ENCODE results near the gene RHOJ.

RHOJ gene

GRCh38 chr14:63220526-63220925 lies 16.3 kb downstream of the RHOJ start:
- CTCF ChIA-PET: no interaction called here
- 80% methylated on average over 1 of the region's 3 CpGs for WGBS (ENCODE audit: insufficient coverage)
- no peaks in the 10 kb centered on the region for H3K36me3 ChIP-seq (ENCODE audit: control insufficient read depth in 4 of 4, insufficient read depth in 4 of 4, low read length in 3 of 4)
- H3K27ac ChIP-seq (ENCODE audit: insufficient read depth in 1 of 2, low read depth in 1 of 2, low read length in 2 of 2, poor library complexity in 1 of 2, severe bottlenecking in 2 of 2): no peak overlapping the region
- H3K9me3 ChIP-seq (ENCODE audit: control extremely low read depth in 1 of 5, control insufficient read depth in 4 of 5, insufficient read depth in 2 of 5, low read depth in 1 of 5, low read length in 4 of 5): no peaks in the 10 kb centered on the region
- no peaks in the 10 kb centered on the region for H3K4me1 ChIP-seq (ENCODE audit: control extremely low read depth in 1 of 4, control insufficient read depth in 4 of 4, insufficient read depth in 4 of 4, low read length in 3 of 4)
- H3K4me3 ChIP-seq (ENCODE audit: control insufficient read depth in 1 of 7, extremely low read depth in 1 of 7, insufficient read depth in 4 of 7, low read depth in 2 of 7, low read length in 6 of 7): no peak overlapping the region
- peaks cover 0 to 2% (median 0%) of the 10 kb centered on the region in 5 experiments for H3K27me3 ChIP-seq (replicated peaks in 2 of 5; ENCODE audit: control insufficient read depth in 4 of 5, insufficient read depth in 5 of 5, low read length in 4 of 5)
- no peak for DNase-seq
- POLR2A ChIA-PET: no interaction called here

- Histone ChIP-seq H3K4me3 (ENCODE audit: control insufficient read depth in 1 of 7, extremely low read depth in 1 of 7, insufficient read depth in 4 of 7, low read depth in 2 of 7, low read length in 6 of 7) (no peak overlapping the region), H3K9me3 (ENCODE audit: control extremely low read depth in 1 of 5, control insufficient read depth in 4 of 5, insufficient read depth in 2 of 5, low read depth in 1 of 5, low read length in 4 of 5) (no peaks in the 10 kb centered on the region), H3K36me3 (ENCODE audit: control insufficient read depth in 4 of 4, insufficient read depth in 4 of 4, low read length in 3 of 4) (no peaks in the 10 kb centered on the region), H3K27ac (ENCODE audit: insufficient read depth in 1 of 2, low read depth in 1 of 2, low read length in 2 of 2, poor library complexity in 1 of 2, severe bottlenecking in 2 of 2) (no peak overlapping the region), H3K27me3 (replicated peaks in 2 of 5; ENCODE audit: control insufficient read depth in 4 of 5, insufficient read depth in 5 of 5, low read length in 4 of 5) (peaks cover 0 to 2% (median 0%) of the 10 kb centered on the region in 5 experiments), H3K4me1 (ENCODE audit: control extremely low read depth in 1 of 4, control insufficient read depth in 4 of 4, insufficient read depth in 4 of 4, low read length in 3 of 4) (no peaks in the 10 kb centered on the region)
- POLR2A ChIA-PET: no interaction called here
- no CpG with 5 or more reads among the region's 3 CpGs for WGBS (ENCODE audit: insufficient coverage)
- DNase-seq: no peak
- CTCF ChIA-PET: no interaction called here
Measured at GRCh38 chr14:63223596-63223995, 19.4 kb downstream of the RHOJ start.

GRCh38 chr14:63224196-63224595 lies 20.0 kb downstream of the RHOJ start:
- no peak overlapping the region for H3K4me3 ChIP-seq (ENCODE audit: control insufficient read depth in 1 of 7, extremely low read depth in 1 of 7, insufficient read depth in 4 of 7, low read depth in 2 of 7, low read length in 6 of 7)
- H3K4me1 ChIP-seq (ENCODE audit: control extremely low read depth in 1 of 4, control insufficient read depth in 4 of 4, insufficient read depth in 4 of 4, low read length in 3 of 4): no peaks in the 10 kb centered on the region
- no peaks in the 10 kb centered on the region for H3K9me3 ChIP-seq (ENCODE audit: control extremely low read depth in 1 of 5, control insufficient read depth in 4 of 5, insufficient read depth in 2 of 5, low read depth in 1 of 5, low read length in 4 of 5)
- POLR2A ChIA-PET: no interaction called here
- no peak overlapping the region for H3K27ac ChIP-seq (ENCODE audit: insufficient read depth in 1 of 2, low read depth in 1 of 2, low read length in 2 of 2, poor library complexity in 1 of 2, severe bottlenecking in 2 of 2)
- CTCF ChIA-PET: interaction anchor here (0.6 kb wide), 1 partner anchor 70 kb away, joined by 3 read pairs; no protein-coding TSS in a partner anchor
- H3K36me3 ChIP-seq (ENCODE audit: control insufficient read depth in 4 of 4, insufficient read depth in 4 of 4, low read length in 3 of 4): no peaks in the 10 kb centered on the region
- no peak for DNase-seq
- peaks cover 0 to 2% (median 0%) of the 10 kb centered on the region in 5 experiments for H3K27me3 ChIP-seq (replicated peaks in 2 of 5; ENCODE audit: control insufficient read depth in 4 of 5, insufficient read depth in 5 of 5, low read length in 4 of 5)
- no CpG with 5 or more reads among the region's 4 CpGs for WGBS (ENCODE audit: insufficient coverage)

- Histone ChIP-seq H3K9me3 (ENCODE audit: control extremely low read depth in 1 of 5, control insufficient read depth in 4 of 5, insufficient read depth in 2 of 5, low read depth in 1 of 5, low read length in 4 of 5) (no peaks in the 10 kb centered on the region), H3K4me3 (ENCODE audit: control insufficient read depth in 1 of 7, extremely low read depth in 1 of 7, insufficient read depth in 4 of 7, low read depth in 2 of 7, low read length in 6 of 7) (no peak overlapping the region), H3K36me3 (ENCODE audit: control insufficient read depth in 4 of 4, insufficient read depth in 4 of 4, low read length in 3 of 4) (no peaks in the 10 kb centered on the region), H3K4me1 (ENCODE audit: control extremely low read depth in 1 of 4, control insufficient read depth in 4 of 4, insufficient read depth in 4 of 4, low read length in 3 of 4) (no peaks in the 10 kb centered on the region), H3K27ac (ENCODE audit: insufficient read depth in 1 of 2, low read depth in 1 of 2, low read length in 2 of 2, poor library complexity in 1 of 2, severe bottlenecking in 2 of 2) (no peak overlapping the region), H3K27me3 (replicated peaks in 2 of 5; ENCODE audit: control insufficient read depth in 4 of 5, insufficient read depth in 5 of 5, low read length in 4 of 5) (no peaks in the 10 kb centered on the region)
- WGBS (ENCODE audit: insufficient coverage): no CpG with 5 or more reads among the region's 2 CpGs
- ChIA-PET POLR2A (no interaction called here), CTCF (no interaction called here)
- DNase-seq: no peak
Measured at GRCh38 chr14:63228217-63228616, 24.0 kb downstream of the RHOJ start.

- no peaks in the 10 kb centered on the region for H3K4me1 ChIP-seq (ENCODE audit: control extremely low read depth in 1 of 4, control insufficient read depth in 4 of 4, insufficient read depth in 4 of 4, low read length in 3 of 4)
- no peak overlapping the region for H3K27ac ChIP-seq (ENCODE audit: insufficient read depth in 1 of 2, low read depth in 1 of 2, low read length in 2 of 2, poor library complexity in 1 of 2, severe bottlenecking in 2 of 2)
- WGBS (ENCODE audit: insufficient coverage): 95% methylated on average over 5 of the region's 5 CpGs
- no peaks in the 10 kb centered on the region for H3K36me3 ChIP-seq (ENCODE audit: control insufficient read depth in 4 of 4, insufficient read depth in 4 of 4, low read length in 3 of 4)
- H3K4me3 ChIP-seq (ENCODE audit: control insufficient read depth in 1 of 7, extremely low read depth in 1 of 7, insufficient read depth in 4 of 7, low read depth in 2 of 7, low read length in 6 of 7): no peak overlapping the region
- POLR2A ChIA-PET: no interaction called here
- no peak for DNase-seq
- H3K27me3 ChIP-seq (replicated peaks in 2 of 5; ENCODE audit: control insufficient read depth in 4 of 5, insufficient read depth in 5 of 5, low read length in 4 of 5): no peaks in the 10 kb centered on the region
- no peaks in the 10 kb centered on the region for H3K9me3 ChIP-seq (ENCODE audit: control extremely low read depth in 1 of 5, control insufficient read depth in 4 of 5, insufficient read depth in 2 of 5, low read depth in 1 of 5, low read length in 4 of 5)
- CTCF ChIA-PET: no interaction called here
Measured at GRCh38 chr14:63229330-63230059, 25.3 kb downstream of the RHOJ start.

GRCh38 chr14:63231766-63232165 lies 27.5 kb downstream of the RHOJ start:
- Histone ChIP-seq H3K36me3 (ENCODE audit: control insufficient read depth in 4 of 4, insufficient read depth in 4 of 4, low read length in 3 of 4) (no peaks in the 10 kb centered on the region), H3K9me3 (ENCODE audit: control extremely low read depth in 1 of 5, control insufficient read depth in 4 of 5, insufficient read depth in 2 of 5, low read depth in 1 of 5, low read length in 4 of 5) (no peaks in the 10 kb centered on the region), H3K4me3 (ENCODE audit: control insufficient read depth in 1 of 7, extremely low read depth in 1 of 7, insufficient read depth in 4 of 7, low read depth in 2 of 7, low read length in 6 of 7) (no peak overlapping the region), H3K27ac (ENCODE audit: insufficient read depth in 1 of 2, low read depth in 1 of 2, low read length in 2 of 2, poor library complexity in 1 of 2, severe bottlenecking in 2 of 2) (no peak overlapping the region), H3K4me1 (ENCODE audit: control extremely low read depth in 1 of 4, control insufficient read depth in 4 of 4, insufficient read depth in 4 of 4, low read length in 3 of 4) (no peaks in the 10 kb centered on the region), H3K27me3 (replicated peaks in 2 of 5; ENCODE audit: control insufficient read depth in 4 of 5, insufficient read depth in 5 of 5, low read length in 4 of 5) (peaks cover 0 to 2% (median 0%) of the 10 kb centered on the region in 5 experiments)
- ChIA-PET POLR2A (no interaction called here), CTCF (no interaction called here)
- 83% methylated on average over 2 of the region's 3 CpGs for WGBS (ENCODE audit: insufficient coverage)
- no peak for DNase-seq

GRCh38 chr14:63237791-63238190 lies 33.5 kb downstream of the RHOJ start:
- Histone ChIP-seq H3K4me3 (ENCODE audit: control insufficient read depth in 1 of 7, extremely low read depth in 1 of 7, insufficient read depth in 4 of 7, low read depth in 2 of 7, low read length in 6 of 7) (no peak overlapping the region), H3K36me3 (ENCODE audit: control insufficient read depth in 4 of 4, insufficient read depth in 4 of 4, low read length in 3 of 4) (no peaks in the 10 kb centered on the region), H3K9me3 (ENCODE audit: control extremely low read depth in 1 of 5, control insufficient read depth in 4 of 5, insufficient read depth in 2 of 5, low read depth in 1 of 5, low read length in 4 of 5) (no peaks in the 10 kb centered on the region), H3K27me3 (replicated peaks in 2 of 5; ENCODE audit: control insufficient read depth in 4 of 5, insufficient read depth in 5 of 5, low read length in 4 of 5) (peaks cover 0 to 2% (median 0%) of the 10 kb centered on the region in 5 experiments), H3K4me1 (ENCODE audit: control extremely low read depth in 1 of 4, control insufficient read depth in 4 of 4, insufficient read depth in 4 of 4, low read length in 3 of 4) (no peaks in the 10 kb centered on the region), H3K27ac (ENCODE audit: insufficient read depth in 1 of 2, low read depth in 1 of 2, low read length in 2 of 2, poor library complexity in 1 of 2, severe bottlenecking in 2 of 2) (no peak overlapping the region)
- WGBS (ENCODE audit: insufficient coverage): 78% methylated on average over 2 of the region's 7 CpGs
- POLR2A ChIA-PET: no interaction called here
- CTCF ChIA-PET: no interaction called here
- no peak for DNase-seq

Measured in common myeloid progenitor, CD34-positive (primary cell).